MV-4-11 (cell line): Measurements from ENCODE around the gene KCTD18.

ENCODE experiments used
- DNase-seq: peaks from one replicate; lab custom pipeline; 2025; lab: John Stamatoyannopoulos, UW

Gene KCTD18

DNA sequence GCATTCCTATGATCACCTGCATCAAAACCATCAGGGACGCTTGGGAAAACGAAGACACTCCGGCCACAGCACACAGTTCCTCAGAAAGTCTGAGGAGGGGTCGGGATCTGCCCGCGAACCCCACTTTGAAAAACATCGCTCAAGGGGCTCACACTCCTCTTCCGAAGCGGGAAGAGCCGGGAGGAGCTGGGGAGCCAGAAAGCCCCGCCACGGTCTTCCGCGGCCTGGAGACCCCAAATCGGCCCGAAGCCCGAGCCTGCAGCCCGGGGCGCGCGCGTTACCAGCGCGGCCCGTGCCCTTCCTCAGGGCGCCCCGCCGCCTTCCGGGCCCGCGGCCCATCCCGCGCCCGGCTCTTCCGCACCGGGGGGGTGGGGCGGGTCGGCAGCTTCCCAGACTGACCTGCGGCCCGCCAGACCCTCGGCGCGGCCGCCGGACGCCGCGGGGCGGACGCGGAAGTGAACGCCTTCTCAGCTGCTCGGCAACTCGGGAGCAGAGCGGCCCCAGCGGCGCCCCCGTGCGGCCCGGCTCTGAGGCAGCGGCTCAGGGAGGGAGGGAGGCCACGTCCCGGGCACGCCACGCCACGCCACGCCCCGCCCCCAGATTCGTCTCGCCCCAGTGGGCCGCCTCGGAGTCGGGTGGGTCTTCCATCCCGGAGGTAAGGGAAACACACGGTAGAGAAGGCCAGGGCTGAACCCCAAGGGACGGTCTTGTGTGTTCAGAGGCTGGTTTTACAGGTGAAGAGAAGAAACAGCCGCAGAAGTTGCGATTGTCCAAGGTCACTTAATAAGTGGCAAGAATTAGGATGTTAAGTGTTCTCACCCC lies at the start of gene KCTD18:
Gene KCTD18 (minus strand): TSS at position 457 of the 822 bp plus-strand sequence. CDS start 3,052 bp downstream, outside the sequence.
- peak; percentile 86 for DNase-seq

DNA sequence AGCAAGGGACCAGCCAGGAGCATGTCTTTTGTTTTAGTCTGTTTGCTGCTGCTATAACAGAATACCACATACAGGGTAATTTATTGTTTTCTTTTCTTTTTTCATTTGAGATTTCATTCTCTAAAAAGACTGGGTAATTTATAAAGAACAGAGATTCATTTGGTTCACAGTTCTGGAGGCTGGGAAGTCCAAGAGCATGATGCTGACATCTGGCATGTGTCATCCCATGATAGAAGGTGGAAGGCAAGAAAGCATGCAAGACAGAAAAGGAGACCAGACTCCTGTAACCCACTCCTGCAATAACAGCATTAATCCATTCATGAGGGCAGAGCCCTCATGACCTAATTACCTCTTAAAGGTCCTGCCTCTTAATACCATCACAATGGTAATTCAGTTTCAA lies 30.9 kb upstream of the KCTD18 start:
- no peak for DNase-seq

DNA sequence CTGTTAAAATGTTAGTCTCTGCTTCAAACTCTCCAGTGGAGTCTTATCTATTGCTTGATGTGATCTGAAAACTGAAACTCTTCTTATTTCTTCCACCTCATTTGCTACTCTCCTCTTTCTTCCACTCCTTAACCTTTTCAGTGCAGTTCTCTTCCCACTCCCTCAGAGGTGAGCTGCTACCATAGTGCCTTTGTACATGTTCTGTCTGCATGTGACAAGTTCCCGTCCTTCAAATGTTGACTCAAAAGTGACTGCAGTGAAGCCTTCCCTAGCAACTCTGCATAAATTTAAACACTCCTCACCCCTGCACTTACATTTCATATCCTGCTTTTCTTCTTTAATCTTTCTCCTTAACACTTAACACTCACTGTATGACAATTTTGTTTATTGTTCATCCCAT lies 28.3 kb upstream of the KCTD18 start:
- no peak for DNase-seq

DNA sequence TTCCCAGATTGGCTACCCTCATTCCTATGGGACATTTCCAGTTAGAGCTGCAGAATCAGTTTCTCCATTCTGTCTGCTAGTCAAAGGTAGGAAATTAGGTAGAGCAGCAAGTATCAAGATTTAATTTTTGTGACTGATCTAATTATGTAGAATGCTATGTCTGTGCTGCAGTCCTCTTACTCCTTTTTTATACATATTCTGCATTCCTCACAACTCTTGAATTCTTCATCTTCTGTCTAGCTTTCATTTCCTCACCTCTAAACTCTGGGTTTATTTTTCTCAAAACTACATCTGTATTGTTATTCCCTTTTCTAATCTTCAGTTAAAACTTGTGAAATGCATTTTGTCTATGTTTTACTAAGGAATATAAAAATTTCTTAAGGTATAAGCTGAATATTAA lies 24.7 kb upstream of the KCTD18 start:
- no peak for DNase-seq

DNA sequence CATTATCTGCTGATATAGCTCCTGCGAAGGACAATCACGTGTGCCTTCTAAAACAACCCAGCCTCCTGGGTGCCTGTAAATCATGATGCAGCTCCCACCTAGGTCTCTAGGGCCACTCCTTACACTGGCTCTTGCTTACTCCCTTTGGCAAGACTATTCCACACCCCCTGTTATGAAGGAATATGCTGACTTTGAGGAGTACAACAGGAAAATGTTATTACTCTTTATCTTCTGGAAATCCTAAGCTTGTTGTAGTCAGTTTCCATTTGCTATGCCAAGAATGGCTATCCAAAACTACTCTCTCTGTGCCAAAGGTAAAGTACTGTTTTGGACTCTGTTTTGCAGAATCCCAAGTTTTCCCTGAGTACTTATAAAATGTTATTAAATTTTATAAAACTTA lies 23.9 kb upstream of the KCTD18 start:
- DNase-seq: no peak

DNA sequence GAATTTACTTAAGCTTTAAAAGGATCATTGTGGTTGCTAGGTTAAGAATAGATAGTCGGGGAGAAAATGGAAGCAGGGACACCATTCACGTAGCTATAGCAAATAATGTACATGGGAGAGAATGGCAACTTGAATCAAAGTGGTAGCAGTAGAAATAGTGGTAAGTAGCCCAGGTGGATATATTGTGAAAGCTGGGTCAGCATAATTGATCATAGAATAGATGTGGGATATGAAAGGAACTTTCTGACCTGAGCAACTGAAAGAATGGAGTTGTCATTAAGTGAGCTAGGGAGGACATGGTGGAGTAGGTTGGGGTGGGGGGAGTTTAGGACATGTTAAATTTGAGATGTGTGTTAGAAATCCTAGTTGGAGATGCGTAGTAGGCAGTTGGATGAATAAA lies 18.4 kb upstream of the KCTD18 start:
- no peak for DNase-seq

DNA sequence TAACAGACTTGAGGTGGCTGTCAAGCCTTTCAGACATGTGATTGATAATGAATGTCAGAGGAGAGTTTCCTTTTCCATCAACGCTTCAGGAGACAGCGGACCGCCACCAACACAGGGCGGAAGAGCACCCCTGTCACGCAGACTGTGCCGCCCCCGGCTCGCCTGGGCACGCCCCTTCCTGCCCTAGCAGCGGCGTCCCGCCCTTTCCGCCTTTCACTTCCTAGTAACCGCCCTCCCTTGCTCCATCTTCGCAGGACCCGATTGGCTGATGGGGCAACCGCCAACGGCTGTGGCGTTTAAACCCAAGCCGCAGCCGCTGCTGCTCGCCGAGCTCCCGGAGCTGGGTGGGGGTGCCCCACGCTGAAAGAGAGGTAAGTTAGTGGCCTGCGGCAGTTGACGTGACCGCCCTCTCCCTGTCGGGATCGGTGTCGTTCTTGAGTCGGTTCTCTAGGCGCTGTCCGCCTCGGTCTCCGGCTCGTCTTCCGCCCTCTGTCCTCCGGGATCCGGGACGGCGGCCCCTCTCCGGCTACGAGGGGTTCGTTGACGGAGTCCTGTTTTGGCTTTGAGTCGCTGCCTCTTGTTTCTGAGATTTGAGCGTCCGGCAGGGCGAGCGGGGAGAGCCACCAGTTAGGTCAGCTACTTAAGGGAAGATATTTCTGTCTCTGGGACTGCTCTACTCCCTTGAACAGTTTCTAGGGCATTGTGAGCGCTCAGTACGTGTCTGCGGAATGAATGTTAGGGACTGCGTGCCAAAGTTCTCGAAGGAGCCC lies 16.2 kb upstream of the KCTD18 start, which contains the start of gene SGO2:
Gene SGO2 (plus strand): TSS at position 326 of the 770 bp plus-strand sequence. CDS start 6,769 bp downstream, outside the sequence.
- DNase-seq: peak; percentile 97

DNA sequence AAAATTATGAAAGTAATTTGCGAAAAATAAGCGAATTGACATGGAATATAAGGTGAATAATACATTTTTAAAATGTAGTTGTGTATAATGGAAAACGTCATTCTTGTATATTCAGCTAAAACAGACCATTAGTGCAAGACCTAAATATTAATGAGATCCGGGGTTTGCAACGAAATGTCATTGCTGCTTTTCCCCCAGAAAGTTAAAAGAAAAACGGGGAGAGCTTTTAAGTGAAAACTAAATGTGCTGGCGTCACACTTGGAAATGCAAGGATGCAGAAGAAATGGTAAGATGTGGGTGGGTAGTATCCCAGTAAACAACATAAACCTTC lies 15.6 kb upstream of the KCTD18 start:
- DNase-seq: no peak

DNA sequence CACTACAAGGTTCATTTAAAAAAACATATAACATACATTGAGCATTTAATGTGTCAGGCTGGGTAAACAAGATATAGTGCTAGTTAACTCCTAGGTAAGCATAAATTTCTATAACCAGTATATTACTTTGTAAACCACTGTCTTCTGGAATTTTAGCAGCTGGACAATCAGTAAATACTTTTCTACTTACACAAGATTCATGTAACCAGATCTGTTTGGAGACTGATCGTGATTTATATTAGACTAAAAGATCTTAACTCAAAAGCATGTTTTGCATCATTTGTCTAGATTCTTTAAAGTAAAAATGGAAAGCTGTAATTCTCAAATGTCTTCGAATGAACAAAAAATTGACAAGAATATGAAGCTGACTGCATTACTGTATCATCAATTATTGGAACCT lies 15.2 kb upstream of the KCTD18 start:
- no peak for DNase-seq

DNA sequence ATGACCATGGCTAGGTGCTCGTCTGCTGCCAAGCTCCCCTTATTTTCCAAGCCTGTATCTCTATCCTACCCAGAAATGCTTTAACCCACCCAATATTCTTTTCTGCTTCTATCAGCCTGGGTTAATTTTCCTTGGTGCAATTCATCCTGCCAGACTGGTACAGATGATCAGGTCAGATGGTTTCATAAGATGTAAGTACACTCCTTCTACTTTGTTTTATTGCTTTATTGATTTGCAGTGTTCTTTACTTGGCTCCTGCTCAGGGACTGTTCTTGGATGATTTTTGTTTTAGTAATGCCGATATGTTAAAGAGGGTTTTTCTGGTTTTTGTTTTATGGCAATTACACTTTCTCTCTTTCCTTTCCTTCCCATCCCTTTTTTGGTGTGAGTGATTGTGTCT lies 13.7 kb upstream of the KCTD18 start:
- DNase-seq: no peak

DNA sequence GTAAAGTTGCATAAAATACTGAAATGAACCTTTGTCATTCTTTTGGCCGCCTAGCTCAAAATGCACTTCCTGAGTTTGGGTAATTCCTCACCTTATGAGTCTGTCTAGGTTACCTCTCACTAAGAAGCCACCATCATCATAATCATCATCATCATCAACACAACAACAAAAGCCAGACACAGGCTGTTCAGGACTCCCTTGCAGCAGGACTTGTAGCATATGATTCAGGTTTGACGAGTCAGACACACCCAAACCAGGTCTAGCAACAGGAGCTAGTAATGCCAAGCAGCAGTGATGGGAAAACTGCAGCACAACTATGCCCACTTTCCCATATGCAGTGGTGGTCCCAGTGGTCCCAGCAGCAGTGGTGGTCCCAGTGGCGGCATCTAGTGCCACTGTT lies 13.3 kb upstream of the KCTD18 start:
- DNase-seq: no peak

DNA sequence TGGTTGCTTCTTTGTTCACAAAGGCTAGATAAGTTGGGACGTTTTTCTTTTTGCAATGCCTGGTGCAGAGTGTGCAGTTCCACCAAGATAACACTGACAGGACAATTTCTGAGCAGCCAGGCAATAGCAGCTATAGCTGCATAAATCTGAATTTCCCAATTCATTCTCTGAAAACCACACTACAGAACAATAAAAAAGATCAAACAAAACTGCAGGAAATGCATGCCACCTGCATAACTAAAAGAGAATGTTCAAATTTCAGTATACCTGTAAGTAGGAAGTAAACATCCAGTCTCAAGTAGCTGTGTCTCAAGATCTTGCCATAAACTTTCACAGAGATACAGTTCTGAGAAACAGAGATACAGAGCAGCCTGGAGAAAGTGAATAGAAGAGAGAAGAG lies 5.3 kb upstream of the KCTD18 start:
- no peak for DNase-seq

DNA sequence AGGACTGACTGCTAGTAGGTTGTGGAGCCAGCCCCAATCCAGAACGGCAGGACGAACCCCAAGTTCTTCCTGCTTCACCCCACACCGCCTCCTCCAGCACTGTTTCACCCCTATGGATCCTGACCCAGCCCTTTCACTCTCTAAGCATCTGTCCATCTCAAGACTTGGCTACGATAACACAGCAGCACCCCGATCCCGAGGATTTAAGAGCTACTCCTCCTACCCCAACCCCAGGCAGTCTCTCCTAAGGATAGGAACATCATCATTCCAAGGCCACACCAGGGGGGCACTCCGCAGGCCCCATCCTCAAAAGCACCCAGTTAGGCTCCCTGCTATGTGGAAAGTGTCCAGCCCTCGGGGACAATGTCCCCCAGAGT lies 645 bp downstream of the KCTD18 start:
- DNase-seq: no peak

DNA sequence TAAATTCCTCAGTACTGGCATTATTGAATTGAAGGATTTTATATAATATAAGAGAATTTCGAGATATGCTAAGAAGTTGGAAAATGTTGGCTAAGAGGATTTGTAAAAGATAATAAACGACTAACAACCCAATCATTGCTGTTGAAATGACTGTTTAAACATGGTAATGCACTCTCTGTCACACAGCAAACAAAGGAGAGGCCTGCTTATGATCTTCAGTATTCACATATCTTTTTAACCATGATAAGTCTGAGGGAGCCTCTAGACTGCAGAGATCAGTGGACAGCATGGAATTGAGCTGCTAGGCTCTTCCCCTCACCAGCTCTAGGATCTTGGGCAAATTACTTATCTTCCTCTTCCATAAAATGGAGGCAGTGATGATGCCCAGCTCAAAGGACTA lies 2.7 kb downstream of the KCTD18 start:
- DNase-seq: no peak

DNA sequence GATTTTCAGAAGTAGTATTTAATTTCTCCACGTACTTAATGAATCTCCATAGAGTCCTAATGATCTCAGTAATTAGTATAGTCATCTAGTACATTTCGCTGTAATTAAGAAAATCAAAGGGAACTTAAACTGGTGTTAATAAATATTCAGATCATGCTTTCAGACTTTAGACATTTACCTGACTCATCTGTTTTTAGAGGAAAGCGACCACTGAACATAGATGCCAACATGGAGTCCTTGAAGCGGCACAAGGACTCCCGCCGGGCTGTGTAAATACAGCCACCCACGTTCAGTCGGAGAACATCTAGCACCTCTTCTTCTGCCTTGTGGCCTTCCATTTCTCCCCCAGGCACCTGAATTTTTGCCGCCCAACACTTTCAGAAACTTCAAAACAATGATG lies 3.2 kb downstream of the KCTD18 start:
- DNase-seq: no peak

DNA sequence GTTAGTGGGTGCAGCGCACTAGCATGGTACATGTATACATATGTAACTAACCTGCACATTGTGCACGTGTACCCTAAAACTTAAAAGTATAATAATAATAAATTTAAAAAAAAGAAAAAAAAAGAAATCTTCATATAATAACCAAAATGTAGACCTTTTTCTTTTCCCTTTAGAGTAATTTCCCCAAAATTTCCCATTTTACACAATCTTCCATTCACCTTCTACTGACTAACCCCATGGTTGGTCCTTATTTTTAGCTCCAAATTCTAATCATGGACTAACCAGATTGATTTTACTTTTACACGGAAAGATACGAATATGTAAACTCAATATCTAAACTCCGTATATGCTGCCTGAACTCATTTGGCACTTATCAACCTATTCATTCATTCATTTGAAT lies 7.7 kb downstream of the KCTD18 start:
- DNase-seq: no peak

DNA sequence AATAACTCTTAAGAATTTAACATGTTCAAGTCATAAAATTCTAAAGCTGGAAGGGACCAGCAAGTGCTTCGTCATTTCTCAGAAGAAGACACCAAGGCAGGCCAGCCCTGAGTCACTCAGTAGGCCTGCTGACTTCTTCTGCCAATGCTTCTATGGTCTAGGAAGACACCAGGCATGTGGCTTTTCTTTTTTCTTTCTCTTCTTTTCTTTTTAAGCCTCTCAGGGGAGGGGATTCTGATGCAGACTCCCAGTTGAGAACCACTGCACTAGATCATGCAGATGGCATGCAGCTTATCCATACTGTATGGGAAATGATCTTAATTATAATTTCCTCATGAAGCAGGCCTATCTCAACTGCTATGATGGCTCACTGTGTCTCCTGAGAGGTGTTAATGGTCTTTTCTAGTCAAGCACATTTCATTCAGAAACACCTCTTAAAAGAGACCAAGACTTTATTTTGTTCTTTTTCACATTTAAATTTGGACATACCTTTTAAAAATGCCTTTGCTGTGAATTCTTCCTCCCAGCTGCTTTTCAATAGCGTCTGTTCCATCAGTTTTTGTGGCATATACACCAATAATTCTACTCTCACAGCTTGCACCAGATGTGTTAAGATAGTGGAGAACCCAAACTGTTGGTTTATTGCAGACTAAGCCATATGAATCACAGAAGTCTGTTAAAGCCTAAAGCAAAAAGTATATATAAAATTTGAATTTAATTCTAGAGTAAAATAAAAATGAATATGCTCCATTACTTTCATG lies 11.3 kb downstream of the KCTD18 start:
- no peak for DNase-seq

DNA sequence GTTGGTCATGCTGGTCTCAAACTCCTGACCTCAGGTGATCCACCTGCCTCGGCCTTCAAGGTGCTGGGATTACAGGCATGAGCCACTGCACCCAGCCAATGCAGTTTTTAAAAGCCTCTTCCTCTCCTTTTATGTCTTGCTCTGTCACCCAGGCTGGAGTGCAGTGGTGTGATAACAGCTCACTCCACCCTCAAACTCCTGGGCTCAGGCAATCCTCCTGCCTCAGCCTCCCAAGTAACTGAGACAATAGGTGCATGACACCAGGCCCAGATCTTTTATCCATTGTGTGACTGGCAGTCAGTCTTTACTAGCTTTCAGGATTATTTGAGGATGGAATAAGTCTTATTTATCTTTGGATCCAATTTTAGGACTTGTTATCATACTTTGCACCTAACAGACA lies 13.2 kb downstream of the KCTD18 start:
- DNase-seq: no peak

DNA sequence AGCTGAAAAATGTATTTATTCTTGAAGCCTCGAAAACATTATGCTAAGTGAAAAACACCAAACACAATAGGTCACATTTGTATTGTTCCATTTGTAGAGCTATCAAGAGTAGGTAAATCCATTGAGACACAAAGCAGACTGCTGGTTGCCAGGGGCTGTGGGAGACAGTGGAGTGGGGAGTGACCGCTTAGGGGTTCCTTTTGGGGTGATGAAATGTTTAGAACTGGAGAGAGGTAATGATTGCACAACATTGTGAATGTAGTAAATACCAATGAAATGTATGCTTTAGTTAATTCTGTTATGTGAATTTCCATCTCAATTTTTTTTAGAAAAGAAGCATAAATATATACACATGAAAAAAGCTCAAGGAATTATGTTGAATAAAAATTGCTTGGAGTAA lies 15.8 kb downstream of the KCTD18 start:
- DNase-seq: no peak

DNA sequence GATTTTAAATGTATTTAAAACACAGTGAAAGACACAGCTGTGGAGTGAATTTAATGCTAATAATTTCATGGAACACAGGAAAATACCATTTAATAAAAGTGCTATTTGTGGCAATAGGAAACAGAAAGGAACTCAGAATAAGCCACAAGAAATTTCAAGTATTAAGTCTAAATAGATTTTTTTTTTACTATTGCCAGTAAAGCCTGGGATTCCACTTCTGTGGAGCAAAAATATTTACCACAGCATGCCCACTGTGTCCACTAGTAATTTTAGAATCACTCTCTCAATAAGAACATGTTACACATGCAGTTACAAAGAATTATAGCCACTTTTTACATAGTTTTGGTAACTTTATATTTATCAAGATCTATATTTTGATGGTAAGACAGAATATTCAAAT lies 17.2 kb downstream of the KCTD18 start:
- DNase-seq: no peak

DNA sequence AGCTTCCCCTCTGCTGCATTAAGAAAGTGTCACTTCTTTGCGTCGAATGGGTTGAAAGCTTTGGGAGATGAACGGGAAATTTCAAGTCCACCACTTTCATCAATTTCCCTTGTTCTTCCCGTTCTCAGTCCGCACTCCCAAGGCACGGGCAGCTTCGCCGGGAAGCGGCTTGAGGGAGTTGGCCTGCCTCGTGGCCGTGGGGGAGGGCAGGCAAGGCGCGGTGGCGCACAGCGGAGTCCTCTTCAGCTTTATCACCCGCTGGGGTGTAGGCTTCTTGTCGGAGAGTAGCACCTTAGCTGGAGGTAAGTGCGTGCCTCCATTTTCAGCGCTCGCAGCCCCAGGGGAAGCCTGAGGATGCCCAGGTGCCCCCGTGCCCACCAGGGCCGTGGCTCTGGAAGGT lies 19.9 kb downstream of the KCTD18 start:
- DNase-seq: no peak

DNA sequence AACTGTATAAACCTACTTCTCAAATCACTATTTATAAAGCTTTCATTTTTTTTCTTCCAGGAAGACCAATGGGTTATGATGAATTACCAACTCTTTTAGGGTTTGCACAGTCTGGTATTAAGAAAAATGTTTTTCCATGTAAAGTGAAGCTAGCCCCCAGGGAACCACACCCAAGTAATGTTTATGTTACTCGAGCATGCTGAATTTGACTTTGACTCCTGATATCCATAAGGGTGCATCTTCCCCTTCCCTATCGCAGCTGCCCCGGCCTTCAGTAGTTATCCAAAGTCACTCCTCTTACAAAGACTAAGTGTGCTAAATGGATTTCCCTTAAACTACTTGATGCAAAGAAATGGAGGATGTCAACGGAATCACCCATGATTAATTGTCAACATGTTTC lies 21.7 kb downstream of the KCTD18 start:
- no peak for DNase-seq

DNA sequence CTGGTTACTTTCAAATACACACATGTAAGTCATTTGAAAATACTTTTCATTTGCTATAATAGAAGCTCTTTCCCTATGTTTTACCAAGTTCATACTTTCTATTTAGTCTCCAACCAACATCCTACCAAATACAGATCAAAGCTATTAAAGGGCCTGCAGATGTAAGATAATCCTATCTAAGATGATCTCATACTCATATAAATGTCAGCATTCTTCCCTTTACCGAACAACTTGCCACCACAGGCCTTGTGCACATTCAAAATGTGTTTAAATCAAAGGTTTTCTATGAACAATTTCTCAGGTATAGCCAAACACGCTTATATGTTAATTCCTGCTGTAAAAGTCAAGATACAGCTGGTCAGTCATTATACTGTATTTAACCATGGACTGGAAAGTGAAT lies 23.3 kb downstream of the KCTD18 start:
- DNase-seq: no peak
